Testis (tissue), 2 donors: ENCODE results near the gene KIAA1755.

Experiments
- POLR2A ChIP-seq: fragments of 450-650 bp; IDR thresholded peaks from one replicate; pipeline ENCODE4 v1.6.1; 2017; ENCODE audit warnings: antibody characterized with exemption, mild to moderate bottlenecking, moderate library complexity
- TF ChIP-seq, protein P1 (sequence below), 3 experiments: fragments of 450-650 bp in 2 of 3; fragments of 200-600 bp in 1 of 3; sonication (generic) in 1 of 3; IDR thresholded peaks; one replicate each; pipeline ENCODE4 v1.5.1; 2016 to 2019; ENCODE audit warnings: antibody characterized with exemption in 3 of 3, mild to moderate bottlenecking in 2 of 3, moderate library complexity in 1 of 3

DNA sequence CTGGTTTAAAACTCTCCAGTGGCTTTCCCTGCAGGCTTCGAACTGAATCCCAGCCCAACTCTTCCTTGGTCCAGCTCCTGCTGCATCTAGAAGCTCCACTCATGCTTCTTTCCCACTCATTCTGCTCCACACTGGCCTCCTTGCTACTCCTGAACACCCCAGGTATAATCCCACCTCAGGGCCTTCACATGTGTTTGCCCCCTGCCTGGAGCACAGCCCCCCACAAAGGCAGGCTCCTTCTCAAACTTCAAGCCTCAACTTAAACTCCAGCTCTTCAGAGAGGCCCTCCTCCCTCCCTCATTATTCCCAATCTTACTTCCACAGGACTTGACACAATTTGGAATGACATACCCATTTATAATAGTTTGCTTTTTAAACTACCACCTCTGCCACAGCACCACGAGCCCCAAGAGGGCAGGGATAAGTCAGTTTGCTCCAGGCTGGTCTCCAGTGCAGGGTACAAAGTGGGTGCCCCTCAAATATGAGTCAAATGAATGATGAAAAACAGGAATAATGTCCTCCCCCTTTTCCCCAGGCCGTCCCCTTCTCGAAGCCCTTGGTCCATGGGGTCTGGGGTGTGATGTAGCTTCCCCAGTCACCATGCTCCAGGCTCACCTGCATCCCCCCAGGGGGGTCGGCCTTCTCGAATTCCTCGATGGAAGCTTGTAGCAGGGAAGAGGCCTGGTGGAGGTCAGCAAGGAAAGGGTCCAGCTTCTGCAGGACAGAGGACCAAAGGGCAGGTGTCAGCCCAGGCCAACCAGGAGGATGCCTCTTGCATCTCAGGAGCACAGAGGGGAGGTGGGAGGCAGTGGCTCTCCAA lies 37.4 kb downstream of the KIAA1755 start:
- TF ChIP-seq, protein P1, sequence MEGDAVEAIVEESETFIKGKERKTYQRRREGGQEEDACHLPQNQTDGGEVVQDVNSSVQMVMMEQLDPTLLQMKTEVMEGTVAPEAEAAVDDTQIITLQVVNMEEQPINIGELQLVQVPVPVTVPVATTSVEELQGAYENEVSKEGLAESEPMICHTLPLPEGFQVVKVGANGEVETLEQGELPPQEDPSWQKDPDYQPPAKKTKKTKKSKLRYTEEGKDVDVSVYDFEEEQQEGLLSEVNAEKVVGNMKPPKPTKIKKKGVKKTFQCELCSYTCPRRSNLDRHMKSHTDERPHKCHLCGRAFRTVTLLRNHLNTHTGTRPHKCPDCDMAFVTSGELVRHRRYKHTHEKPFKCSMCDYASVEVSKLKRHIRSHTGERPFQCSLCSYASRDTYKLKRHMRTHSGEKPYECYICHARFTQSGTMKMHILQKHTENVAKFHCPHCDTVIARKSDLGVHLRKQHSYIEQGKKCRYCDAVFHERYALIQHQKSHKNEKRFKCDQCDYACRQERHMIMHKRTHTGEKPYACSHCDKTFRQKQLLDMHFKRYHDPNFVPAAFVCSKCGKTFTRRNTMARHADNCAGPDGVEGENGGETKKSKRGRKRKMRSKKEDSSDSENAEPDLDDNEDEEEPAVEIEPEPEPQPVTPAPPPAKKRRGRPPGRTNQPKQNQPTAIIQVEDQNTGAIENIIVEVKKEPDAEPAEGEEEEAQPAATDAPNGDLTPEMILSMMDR (IDR thresholded peaks at IDR 0.05) = no peak
- TF ChIP-seq POLR2A = no peak
